SK-N-SH (cell line): ENCODE data around the gene CUX1. TPM values are rescaled to one million over a fixed set of nuclear protein-coding genes. Genes with fewer than 3 reads are reported as not detected.

Source experiments
- GABPA ChIP-seq: IDR thresholded peaks from 2 replicates; pipeline ENCODE4 v1.4.0; 2012; ENCODE audit warnings: low read depth, mild to moderate bottlenecking
- GATA2 ChIP-seq: sonication (generic); formaldehyde crosslinking; IDR thresholded peaks from 2 replicates; pipeline ENCODE4 v1.5.0; 2020; ENCODE audit warnings: mild to moderate bottlenecking, missing genetic modification reagents
- JUND ChIP-seq: IDR thresholded peaks from 2 replicates; pipeline ENCODE4 v1.4.0; 2012
- MXI1 ChIP-seq: IDR thresholded peaks from 2 replicates; pipeline ENCODE4 v1.6.1; 2012; ENCODE audit warnings: mild to moderate bottlenecking, low read depth, low read length, improper control_type of control experiment
- NFIC ChIP-seq: IDR thresholded peaks from 2 replicates; pipeline ENCODE4 v1.4.0; 2012; ENCODE audit warnings: borderline replicate concordance
- NRF1 ChIP-seq: IDR thresholded peaks from 2 replicates; pipeline ENCODE4 v1.6.1; 2012; ENCODE audit warnings: low read depth, mild to moderate bottlenecking, low read length
- POLR2AphosphoS5 ChIP-seq: IDR thresholded peaks from 2 replicates; pipeline ENCODE4 v1.6.1; 2012; ENCODE audit warnings: low read depth, low read length
- RFX5 ChIP-seq: IDR thresholded peaks from 2 replicates; pipeline ENCODE4 v1.6.1; 2012; ENCODE audit warnings: mild to moderate bottlenecking, improper control_type of control experiment, low read length
- RXRA ChIP-seq: IDR thresholded peaks from 2 replicates; pipeline ENCODE4 v1.4.0; 2012; ENCODE audit warnings: low read depth, mild to moderate bottlenecking, borderline replicate concordance
- SMC3 ChIP-seq: IDR thresholded peaks from 2 replicates; pipeline ENCODE4 v1.6.1; 2012; ENCODE audit warnings: low read depth, low read length, improper control_type of control experiment
- TEAD4 ChIP-seq: IDR thresholded peaks from 2 replicates; pipeline ENCODE4 v1.4.0; 2012; ENCODE audit warnings: mild to moderate bottlenecking, borderline replicate concordance; ENCODE audit not compliant: insufficient read depth
- polyA plus RNA-seq, 3 experiments: library from polyadenylated mRNA; depleted of rRNA; stranded (reverse); fragments of >200 nt; gene quantifications; 2 replicates each; pipeline ENCODE4 v1.2.3, GENCODE V29; 2012
- TF ChIP-seq, protein P1 (sequence below): IDR thresholded peaks from 2 replicates; pipeline ENCODE4 v1.6.1; 2012; ENCODE audit warnings: mild to moderate bottlenecking, low read depth, low read length, moderate library complexity
- TF ChIP-seq, protein P2 (sequence below): IDR thresholded peaks from 2 replicates; pipeline ENCODE4 v1.4.0; 2012; ENCODE audit warnings: low read depth, borderline replicate concordance
- TF ChIP-seq, protein P3 (sequence below): IDR thresholded peaks from 2 replicates; pipeline ENCODE4 v1.4.0; 2012; ENCODE audit warnings: low read depth, borderline replicate concordance

Gene CUX1
- polyA plus RNA-seq, 1 of the 3 experiments (the other 2 are of a cell fraction): 68.6 TPM

DNA sequence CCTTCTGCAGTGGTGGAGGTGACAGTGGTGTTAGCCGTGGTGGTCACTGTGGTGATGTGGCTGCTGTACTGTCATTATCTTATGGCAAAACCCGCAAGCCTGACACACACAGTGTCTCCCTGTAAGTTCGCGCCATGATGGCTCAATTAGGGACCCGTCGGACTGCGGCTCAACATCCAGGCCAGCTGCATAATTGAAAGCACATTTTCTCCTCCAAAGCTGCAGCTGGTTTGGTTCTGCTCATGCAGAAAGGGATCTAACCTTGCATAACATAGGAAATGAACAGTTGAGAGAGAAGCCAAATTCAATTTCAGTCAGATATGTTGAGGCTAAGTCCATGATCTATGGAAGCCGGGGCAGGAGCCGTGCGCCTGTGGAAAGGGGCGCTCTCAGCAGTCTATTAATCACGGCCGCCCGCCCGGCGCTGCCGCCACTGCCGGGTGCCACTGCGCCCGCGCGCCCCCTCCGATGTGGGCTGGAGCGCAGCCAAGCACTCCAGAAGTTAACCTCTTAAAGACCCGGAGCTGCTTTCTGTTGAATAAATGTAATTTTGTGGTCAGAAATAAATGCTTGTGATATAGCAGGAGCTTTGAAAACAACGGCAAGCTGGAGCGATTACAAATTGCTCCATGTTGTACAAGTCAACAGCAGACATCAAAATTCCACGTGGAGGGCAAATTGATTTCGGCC, 227.7 kb downstream of the CUX1 start (continued):
- TF ChIP-seq, protein P1, sequence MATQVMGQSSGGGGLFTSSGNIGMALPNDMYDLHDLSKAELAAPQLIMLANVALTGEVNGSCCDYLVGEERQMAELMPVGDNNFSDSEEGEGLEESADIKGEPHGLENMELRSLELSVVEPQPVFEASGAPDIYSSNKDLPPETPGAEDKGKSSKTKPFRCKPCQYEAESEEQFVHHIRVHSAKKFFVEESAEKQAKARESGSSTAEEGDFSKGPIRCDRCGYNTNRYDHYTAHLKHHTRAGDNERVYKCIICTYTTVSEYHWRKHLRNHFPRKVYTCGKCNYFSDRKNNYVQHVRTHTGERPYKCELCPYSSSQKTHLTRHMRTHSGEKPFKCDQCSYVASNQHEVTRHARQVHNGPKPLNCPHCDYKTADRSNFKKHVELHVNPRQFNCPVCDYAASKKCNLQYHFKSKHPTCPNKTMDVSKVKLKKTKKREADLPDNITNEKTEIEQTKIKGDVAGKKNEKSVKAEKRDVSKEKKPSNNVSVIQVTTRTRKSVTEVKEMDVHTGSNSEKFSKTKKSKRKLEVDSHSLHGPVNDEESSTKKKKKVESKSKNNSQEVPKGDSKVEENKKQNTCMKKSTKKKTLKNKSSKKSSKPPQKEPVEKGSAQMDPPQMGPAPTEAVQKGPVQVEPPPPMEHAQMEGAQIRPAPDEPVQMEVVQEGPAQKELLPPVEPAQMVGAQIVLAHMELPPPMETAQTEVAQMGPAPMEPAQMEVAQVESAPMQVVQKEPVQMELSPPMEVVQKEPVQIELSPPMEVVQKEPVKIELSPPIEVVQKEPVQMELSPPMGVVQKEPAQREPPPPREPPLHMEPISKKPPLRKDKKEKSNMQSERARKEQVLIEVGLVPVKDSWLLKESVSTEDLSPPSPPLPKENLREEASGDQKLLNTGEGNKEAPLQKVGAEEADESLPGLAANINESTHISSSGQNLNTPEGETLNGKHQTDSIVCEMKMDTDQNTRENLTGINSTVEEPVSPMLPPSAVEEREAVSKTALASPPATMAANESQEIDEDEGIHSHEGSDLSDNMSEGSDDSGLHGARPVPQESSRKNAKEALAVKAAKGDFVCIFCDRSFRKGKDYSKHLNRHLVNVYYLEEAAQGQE: 0 out of 2 replicates have a peak, but pooled peaks have one; percentile 17
- TF ChIP-seq NRF1 (peak; percentile 59), NFIC (peak; percentile 98), RFX5 (no peak), RXRA (peak; percentile 82; the same call in 1 of the 2 replicates), TEAD4 (peak; percentile 90), GABPA (0 out of 2 replicates have a peak, but pooled peaks have one; percentile 20), POLR2AphosphoS5 (peak; percentile 72), MXI1 (peak; percentile 94), GATA2 (CRISPR knock-in tag) (peak; percentile 79), JUND (peak; percentile 53), SMC3 (peak; percentile 25)
- TF ChIP-seq, protein P2, sequence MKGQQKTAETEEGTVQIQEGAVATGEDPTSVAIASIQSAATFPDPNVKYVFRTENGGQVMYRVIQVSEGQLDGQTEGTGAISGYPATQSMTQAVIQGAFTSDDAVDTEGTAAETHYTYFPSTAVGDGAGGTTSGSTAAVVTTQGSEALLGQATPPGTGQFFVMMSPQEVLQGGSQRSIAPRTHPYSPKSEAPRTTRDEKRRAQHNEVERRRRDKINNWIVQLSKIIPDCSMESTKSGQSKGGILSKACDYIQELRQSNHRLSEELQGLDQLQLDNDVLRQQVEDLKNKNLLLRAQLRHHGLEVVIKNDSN: no peak; the same call in 1 of the 2 replicates
- TF ChIP-seq, protein P3, sequence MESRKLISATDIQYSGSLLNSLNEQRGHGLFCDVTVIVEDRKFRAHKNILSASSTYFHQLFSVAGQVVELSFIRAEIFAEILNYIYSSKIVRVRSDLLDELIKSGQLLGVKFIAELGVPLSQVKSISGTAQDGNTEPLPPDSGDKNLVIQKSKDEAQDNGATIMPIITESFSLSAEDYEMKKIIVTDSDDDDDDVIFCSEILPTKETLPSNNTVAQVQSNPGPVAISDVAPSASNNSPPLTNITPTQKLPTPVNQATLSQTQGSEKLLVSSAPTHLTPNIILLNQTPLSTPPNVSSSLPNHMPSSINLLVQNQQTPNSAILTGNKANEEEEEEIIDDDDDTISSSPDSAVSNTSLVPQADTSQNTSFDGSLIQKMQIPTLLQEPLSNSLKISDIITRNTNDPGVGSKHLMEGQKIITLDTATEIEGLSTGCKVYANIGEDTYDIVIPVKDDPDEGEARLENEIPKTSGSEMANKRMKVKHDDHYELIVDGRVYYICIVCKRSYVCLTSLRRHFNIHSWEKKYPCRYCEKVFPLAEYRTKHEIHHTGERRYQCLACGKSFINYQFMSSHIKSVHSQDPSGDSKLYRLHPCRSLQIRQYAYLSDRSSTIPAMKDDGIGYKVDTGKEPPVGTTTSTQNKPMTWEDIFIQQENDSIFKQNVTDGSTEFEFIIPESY: peak; percentile 73
- TF ChIP-seq, all 33 proteins: peak for 25
